ENCODE results near the gene ALG9. TPM values are rescaled to one million over a fixed set of nuclear protein-coding genes. Genes with fewer than 3 reads are reported as not detected.

ALG9 gene
- total and polyA plus RNA-seq, 2 of the 4 experiments (the other 2 are of a cell fraction) = 20.7 to 35.7 TPM

DNA sequence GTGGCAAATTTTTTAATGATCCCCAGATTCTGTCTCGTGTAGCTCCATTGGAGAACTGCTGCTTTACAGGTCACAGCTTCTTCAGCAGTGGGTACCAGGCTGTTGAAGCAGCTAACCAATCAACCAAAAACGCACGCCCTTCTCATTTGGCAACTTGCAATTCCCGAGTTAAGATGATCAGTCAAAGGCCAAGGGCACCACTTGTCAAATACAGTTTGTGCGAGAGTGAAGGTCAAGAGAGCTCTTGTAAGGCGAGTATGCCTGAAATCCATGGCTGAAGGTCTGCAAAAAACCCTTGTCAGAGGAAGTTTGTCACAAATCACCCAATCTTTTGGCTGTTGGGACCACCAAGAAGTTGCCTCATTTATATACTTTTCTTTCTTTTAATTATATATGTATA, 92.3 kb downstream of the ALG9 start:
- Histone ChIP-seq H3K18ac (ENCODE audit: low read depth, low read length) (no peak overlapping the region), H3K9me3 (ENCODE audit: control insufficient read depth, insufficient read depth, low read length) (no peaks in the 10 kb centered on the region), H2AK5ac (ENCODE audit: low read depth, low read length) (no peak overlapping the region), H2AK9ac (replicated peaks; ENCODE audit: low read depth, low read length, poor library complexity) (no peak overlapping the region), H3K4me3 (ENCODE audit: insufficient read depth, low read depth, low read length) (no peak overlapping the region), H3K79me1 (ENCODE audit: low read depth in 1 of 2, low read length in 2 of 2) (no peaks in the 10 kb centered on the region), H3K27me3 (ENCODE audit: control insufficient read depth, insufficient read depth, low read length) (no peaks in the 10 kb centered on the region), H3K27ac (ENCODE audit: insufficient read depth, low read length) (no peak overlapping the region), H3K56ac (ENCODE audit: extremely low read depth, insufficient read depth, low read length) (no peak overlapping the region), H3K9ac (ENCODE audit: low read depth, low read length) (no peak overlapping the region), H3K36me3 (ENCODE audit: control insufficient read depth, insufficient read depth, low read length) (no peaks in the 10 kb centered on the region), H2BK15ac (ENCODE audit: low read depth, low read length) (no peak overlapping the region), H3K14ac (replicated peaks; ENCODE audit: low read depth, low read length) (0 out of 2 replicates have a peak overlapping the region, but pooled peaks have one; percentile 36), H4K20me1 (ENCODE audit: insufficient read depth, low read length) (no peaks in the 10 kb centered on the region), H2BK120ac (ENCODE audit: low read depth, low read length) (no peak overlapping the region), H3K4me2 (ENCODE audit: low read depth, low read length) (no peak overlapping the region), H2AFZ (replicated peaks; ENCODE audit: low read length, poor library complexity) (no peak overlapping the region), H2BK5ac (ENCODE audit: low read depth, low read length, poor library complexity, severe bottlenecking) (no peak overlapping the region), H3K4me1 (ENCODE audit: control insufficient read depth, insufficient read depth, low read length) (peaks cover 4% of the 10 kb centered on the region), H4K5ac (ENCODE audit: low read depth, low read length) (no peak overlapping the region), H3K23ac (ENCODE audit: low read depth, low read length) (no peak overlapping the region), H4K91ac (ENCODE audit: insufficient read depth, low read depth, low read length) (no peak overlapping the region), H4K8ac (ENCODE audit: low read depth in 2 of 2, low read length in 2 of 2) (no peak overlapping the region; a peak in 1 of 4 replicates), H2BK20ac (ENCODE audit: low read depth, low read length) (no peak overlapping the region), H3K9me1 (ENCODE audit: insufficient read depth, low read length) (peaks cover 3% of the 10 kb centered on the region; the same call in 1 of the 2 replicates), H3K4ac (ENCODE audit: low read depth, low read length) (no peak overlapping the region)
- intact Hi-C loops (cut with micrococcal nuclease) = loop anchor here (5.0 kb wide), 2 partner anchors 82 to 327 kb away; no protein-coding TSS in a partner anchor
- DNase-seq (no peak), ATAC-seq (ENCODE audit: low read depth) (no peak)
- no TSS peak for BruUV-seq (replicated peaks)
- POLR2A ChIA-PET (ENCODE audit: unreplicated experiment) = no interaction called here
- dilution Hi-C loops (cut with HindIII; ENCODE audit: low sequenced_read_pairs, unreplicated experiment) = no loop called here
- 95% methylated on average over 3 of the region's 6 CpGs; no CpG with 5 or more reads in 1 of the 2 experiments for WGBS, 2 experiments (ENCODE audit: extremely low coverage in 2 of 2, insufficient read length in 1 of 2)
- CTCF ChIA-PET = no interaction called here
- TF ChIP-seq RAD21 (IDR thresholded peaks at IDR 0.05; ENCODE audit: low read length) = no peak
- no peak for TF ChIP-seq POLR2A (IDR thresholded peaks at IDR 0.05; ENCODE audit: low read depth, low read length)
- no peak for TF ChIP-seq FOS (IDR thresholded peaks at IDR 0.05; ENCODE audit: low read depth, low read length)
- TF ChIP-seq USF2 (IDR thresholded peaks at IDR 0.05; ENCODE audit: low read depth, low read length) = no peak
- TF ChIP-seq RCOR1 (IDR thresholded peaks at IDR 0.05; ENCODE audit: insufficient replicate concordance, low read length) = no peak
- TF ChIP-seq MXI1 (IDR thresholded peaks at IDR 0.05; ENCODE audit: borderline replicate concordance, low read depth, low read length) = no peak
- TF ChIP-seq CHD1 (IDR thresholded peaks at IDR 0.05; ENCODE audit: low read depth, low read length) = no peak
- no peak for TF ChIP-seq RFX5 (IDR thresholded peaks at IDR 0.05; ENCODE audit: low read depth, low read length)
- TF ChIP-seq NFE2L2 (IDR thresholded peaks at IDR 0.05; ENCODE audit: low read depth, low read length) = no peak
- TF ChIP-seq CEBPB (IDR thresholded peaks at IDR 0.05; ENCODE audit: low read depth, low read length) = no peak
- TF ChIP-seq BHLHE40 (IDR thresholded peaks at IDR 0.05; ENCODE audit: low read depth, low read length) = no peak
- no peak for TF ChIP-seq SMC3 (IDR thresholded peaks at IDR 0.05; ENCODE audit: low read depth, low read length)
- TF ChIP-seq MAFK (IDR thresholded peaks at IDR 0.05; ENCODE audit: low read depth, low read length) = no peak
- in situ Hi-C loops (cut with MboI; ENCODE audit: low sequenced_read_pairs) = loop anchor here (5.0 to 10.0 kb wide), 3 partner anchors 177 to 494 kb away; partner anchors contain the start of gene SIK2
